Neural crest cell (in vitro differentiated cells): ENCODE data around the gene BTBD9. TPM values are rescaled to one million over a fixed set of nuclear protein-coding genes. Genes with fewer than 3 reads are reported as not detected.

Source experiments
- DNase-seq: peaks from one replicate; pipeline ENCODE4 v3.0.0; 2021; ENCODE audit warnings: low read depth, mixed read lengths, low spot score
- H3K27ac Mint-ChIP-seq: one replicate; pipeline ENCODE4 v1.8.0; 2021; ENCODE audit warnings: mild to moderate bottlenecking, mixed read lengths; ENCODE audit not compliant: unreplicated experiment
- H3K27me3 Mint-ChIP-seq: 2 replicates; pipeline ENCODE4 v1.8.0; 2021; ENCODE audit warnings: low read depth, mild to moderate bottlenecking, mixed read lengths
- H3K36me3 Mint-ChIP-seq: 2 replicates; pipeline ENCODE4 v1.8.0; 2021; ENCODE audit warnings: low read depth, mild to moderate bottlenecking, mixed read lengths
- H3K4me1 Mint-ChIP-seq: 2 replicates; pipeline ENCODE4 v1.8.0; 2021; ENCODE audit warnings: mixed read lengths
- H3K4me3 Mint-ChIP-seq: one replicate; pipeline ENCODE4 v1.8.0; 2021; ENCODE audit warnings: mild to moderate bottlenecking, mixed read lengths
- H3K9me3 Mint-ChIP-seq: 2 replicates; pipeline ENCODE4 v1.8.0; 2021; ENCODE audit warnings: mixed read lengths
- total RNA-seq: library from RNA; stranded (reverse); gene quantifications from 2 replicates; pipeline ENCODE4 v1.2.1, GENCODE V29; 2021
- TF ChIP-seq, protein P1 (sequence below): fragments of 200-600 bp; sonication (generic); conservative IDR thresholded peaks from 2 replicates; pipeline ENCODE4 v1.5.0; 2021; ENCODE audit warnings: antibody characterized with exemption, mild to moderate bottlenecking

Gene BTBD9
- total RNA-seq, 1 donor from 2014 or later, result 18.0 TPM

DNA sequence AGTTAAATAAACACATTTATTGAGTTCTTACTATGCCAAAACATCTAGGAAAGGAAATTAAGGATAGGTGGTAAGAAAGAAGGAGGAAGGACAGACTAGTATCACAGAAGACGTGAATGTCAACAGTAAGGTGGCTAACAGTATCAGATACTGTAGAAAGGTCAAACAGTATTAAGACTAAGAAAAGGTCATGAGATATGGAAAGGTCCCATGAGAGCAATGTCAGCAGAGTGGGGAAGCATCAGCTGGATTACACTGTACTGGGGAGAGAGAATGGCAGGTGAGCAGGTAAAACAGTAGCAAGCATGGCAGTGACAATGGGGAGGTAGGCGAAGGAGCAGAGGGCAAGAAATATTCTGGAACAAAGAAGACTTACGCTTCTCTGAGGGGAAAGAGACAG lies 45.2 kb upstream of the BTBD9 start:
- peaks cover 4% of the 10 kb centered on the region for H3K4me1 Mint-ChIP-seq
- no peak overlapping the region for H3K27ac Mint-ChIP-seq
- H3K27me3 Mint-ChIP-seq, result no peaks in the 10 kb centered on the region
- no peaks in the 10 kb centered on the region for H3K9me3 Mint-ChIP-seq
- H3K4me3 Mint-ChIP-seq, result no peak overlapping the region
- no peak for DNase-seq
- H3K36me3 Mint-ChIP-seq, result peaks cover 4% of the 10 kb centered on the region
- TF ChIP-seq, protein P1, sequence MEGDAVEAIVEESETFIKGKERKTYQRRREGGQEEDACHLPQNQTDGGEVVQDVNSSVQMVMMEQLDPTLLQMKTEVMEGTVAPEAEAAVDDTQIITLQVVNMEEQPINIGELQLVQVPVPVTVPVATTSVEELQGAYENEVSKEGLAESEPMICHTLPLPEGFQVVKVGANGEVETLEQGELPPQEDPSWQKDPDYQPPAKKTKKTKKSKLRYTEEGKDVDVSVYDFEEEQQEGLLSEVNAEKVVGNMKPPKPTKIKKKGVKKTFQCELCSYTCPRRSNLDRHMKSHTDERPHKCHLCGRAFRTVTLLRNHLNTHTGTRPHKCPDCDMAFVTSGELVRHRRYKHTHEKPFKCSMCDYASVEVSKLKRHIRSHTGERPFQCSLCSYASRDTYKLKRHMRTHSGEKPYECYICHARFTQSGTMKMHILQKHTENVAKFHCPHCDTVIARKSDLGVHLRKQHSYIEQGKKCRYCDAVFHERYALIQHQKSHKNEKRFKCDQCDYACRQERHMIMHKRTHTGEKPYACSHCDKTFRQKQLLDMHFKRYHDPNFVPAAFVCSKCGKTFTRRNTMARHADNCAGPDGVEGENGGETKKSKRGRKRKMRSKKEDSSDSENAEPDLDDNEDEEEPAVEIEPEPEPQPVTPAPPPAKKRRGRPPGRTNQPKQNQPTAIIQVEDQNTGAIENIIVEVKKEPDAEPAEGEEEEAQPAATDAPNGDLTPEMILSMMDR, result no peak

DNA sequence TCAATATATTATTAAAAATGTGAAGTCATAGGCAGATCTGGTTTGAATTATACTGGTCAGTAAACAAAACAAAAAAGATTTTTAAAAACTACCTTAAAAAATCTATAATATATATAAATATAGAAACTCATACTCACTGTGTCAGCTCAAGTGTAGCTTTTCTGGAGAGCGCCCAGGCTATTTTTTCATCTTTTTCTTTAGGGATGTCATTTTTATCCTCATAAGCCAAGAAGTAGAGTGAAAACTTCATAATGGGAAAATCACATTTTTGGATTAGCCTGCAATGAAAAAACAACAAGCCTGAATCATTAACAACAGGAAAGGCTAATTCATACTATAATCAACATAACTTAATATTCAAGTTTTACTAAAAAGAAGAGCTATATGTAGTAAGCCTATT lies 44.5 kb upstream of the BTBD9 start:
- Mint-ChIP-seq H3K27me3 (no peaks in the 10 kb centered on the region), H3K4me1 (peaks cover 4% of the 10 kb centered on the region), H3K36me3 (peaks cover 4% of the 10 kb centered on the region), H3K4me3 (no peak overlapping the region), H3K9me3 (no peaks in the 10 kb centered on the region), H3K27ac (no peak overlapping the region)
- TF ChIP-seq, protein P1, result no peak
- DNase-seq, result no peak

DNA sequence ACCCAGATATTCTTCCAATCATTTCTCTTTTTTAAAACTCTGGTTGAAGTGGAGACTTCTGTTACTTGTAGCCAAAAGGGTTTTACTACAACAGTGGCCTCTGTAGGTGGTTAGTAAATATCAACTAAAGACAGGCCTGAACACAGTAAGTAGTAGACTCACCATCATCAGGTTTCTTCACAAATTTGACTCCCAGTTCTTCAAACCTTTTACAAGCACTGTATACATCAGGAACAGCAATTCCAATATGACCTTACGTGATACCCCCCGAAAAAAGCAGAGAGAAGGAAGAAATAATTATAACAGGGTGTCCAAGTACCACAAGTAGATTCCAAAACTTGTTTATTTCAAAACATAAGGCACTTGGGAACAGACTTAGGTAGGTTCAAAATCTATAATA lies 42.1 kb upstream of the BTBD9 start:
- H3K27me3 Mint-ChIP-seq, result no peaks in the 10 kb centered on the region
- no peaks in the 10 kb centered on the region for H3K4me1 Mint-ChIP-seq
- TF ChIP-seq, protein P1, result no peak
- H3K4me3 Mint-ChIP-seq, result no peak overlapping the region
- no peaks in the 10 kb centered on the region for H3K9me3 Mint-ChIP-seq
- peaks cover 12% of the 10 kb centered on the region for H3K36me3 Mint-ChIP-seq
- H3K27ac Mint-ChIP-seq, result no peak overlapping the region
- DNase-seq, result no peak

- no peaks in the 10 kb centered on the region for H3K9me3 Mint-ChIP-seq
- no peak overlapping the region for H3K4me3 Mint-ChIP-seq
- DNase-seq, result no peak
- H3K36me3 Mint-ChIP-seq, result peaks cover 26% of the 10 kb centered on the region
- no peaks in the 10 kb centered on the region for H3K27me3 Mint-ChIP-seq
- H3K27ac Mint-ChIP-seq, result no peak overlapping the region
- TF ChIP-seq, protein P1, result no peak
- no peaks in the 10 kb centered on the region for H3K4me1 Mint-ChIP-seq
These were observed 39.9 kb upstream of the BTBD9 start for GRCh38 chr6:38679668-38680067.

- Mint-ChIP-seq H3K36me3 (peaks cover 26% of the 10 kb centered on the region), H3K27ac (no peak overlapping the region), H3K4me1 (no peaks in the 10 kb centered on the region), H3K27me3 (no peaks in the 10 kb centered on the region), H3K4me3 (no peak overlapping the region), H3K9me3 (no peaks in the 10 kb centered on the region)
- TF ChIP-seq, protein P1, result no peak
- no peak for DNase-seq
These were observed 38.5 kb upstream of the BTBD9 start for GRCh38 chr6:38678178-38678760.
